Astrocyte (in vitro differentiated cells and primary cell): ENCODE results near the gene ACOT8.

Experiments
- EZH2 ChIP-seq: IDR thresholded peaks from 2 replicates; pipeline ENCODE4 v1.6.1; 2012; ENCODE audit warnings: mild to moderate bottlenecking, low read length, inconsistent platforms; ENCODE audit not compliant: insufficient read depth
- TF ChIP-seq, protein P1 (sequence below): IDR thresholded peaks from 2 replicates; pipeline ENCODE4 v1.5.1; 2011; ENCODE audit warnings: low read depth, mild to moderate bottlenecking, inconsistent platforms, low read length, moderate library complexity; ENCODE audit not compliant: insufficient read depth

DNA sequence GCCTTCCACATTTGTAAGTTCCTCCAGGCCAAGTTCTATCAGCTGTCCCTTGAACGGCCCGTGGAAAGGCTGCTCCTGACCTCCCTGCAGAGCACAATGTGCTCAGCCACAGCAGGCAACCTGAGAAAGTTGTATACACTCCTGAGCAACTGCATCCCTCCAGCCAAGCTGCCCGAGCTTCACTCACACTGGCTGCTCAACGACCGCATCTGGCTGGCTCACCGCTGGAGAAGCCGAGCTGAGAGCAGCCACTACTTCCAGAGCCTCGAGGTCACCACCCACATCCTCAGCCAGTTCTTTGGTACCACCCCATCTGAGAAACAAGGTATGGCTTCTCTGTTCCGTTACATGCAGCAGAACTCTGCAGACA is 25.9 kb upstream of the ACOT8 start:
- TF ChIP-seq, protein P1, sequence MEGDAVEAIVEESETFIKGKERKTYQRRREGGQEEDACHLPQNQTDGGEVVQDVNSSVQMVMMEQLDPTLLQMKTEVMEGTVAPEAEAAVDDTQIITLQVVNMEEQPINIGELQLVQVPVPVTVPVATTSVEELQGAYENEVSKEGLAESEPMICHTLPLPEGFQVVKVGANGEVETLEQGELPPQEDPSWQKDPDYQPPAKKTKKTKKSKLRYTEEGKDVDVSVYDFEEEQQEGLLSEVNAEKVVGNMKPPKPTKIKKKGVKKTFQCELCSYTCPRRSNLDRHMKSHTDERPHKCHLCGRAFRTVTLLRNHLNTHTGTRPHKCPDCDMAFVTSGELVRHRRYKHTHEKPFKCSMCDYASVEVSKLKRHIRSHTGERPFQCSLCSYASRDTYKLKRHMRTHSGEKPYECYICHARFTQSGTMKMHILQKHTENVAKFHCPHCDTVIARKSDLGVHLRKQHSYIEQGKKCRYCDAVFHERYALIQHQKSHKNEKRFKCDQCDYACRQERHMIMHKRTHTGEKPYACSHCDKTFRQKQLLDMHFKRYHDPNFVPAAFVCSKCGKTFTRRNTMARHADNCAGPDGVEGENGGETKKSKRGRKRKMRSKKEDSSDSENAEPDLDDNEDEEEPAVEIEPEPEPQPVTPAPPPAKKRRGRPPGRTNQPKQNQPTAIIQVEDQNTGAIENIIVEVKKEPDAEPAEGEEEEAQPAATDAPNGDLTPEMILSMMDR = no peak
- no peak for TF ChIP-seq EZH2
